Neural cell (in vitro differentiated cells): ENCODE results near the gene HSPB2.

Experiments used
- RAD21 ChIP-seq: fragments of 450-650 bp; conservative IDR thresholded peaks from 2 replicates; pipeline ENCODE4 v1.6.1; 2014; ENCODE audit warnings: antibody characterized with exemption, mild to moderate bottlenecking, moderate library complexity
- REST ChIP-seq: IDR thresholded peaks from 2 replicates; pipeline ENCODE4 v1.6.1; 2012; ENCODE audit warnings: borderline replicate concordance
- TF ChIP-seq, protein P1 (sequence below): fragments of 450-650 bp; IDR thresholded peaks from 2 replicates; pipeline ENCODE4 v1.5.1; 2014; ENCODE audit warnings: antibody characterized with exemption, mild to moderate bottlenecking, moderate library complexity; ENCODE audit not compliant: poor library complexity, severe bottlenecking

DNA sequence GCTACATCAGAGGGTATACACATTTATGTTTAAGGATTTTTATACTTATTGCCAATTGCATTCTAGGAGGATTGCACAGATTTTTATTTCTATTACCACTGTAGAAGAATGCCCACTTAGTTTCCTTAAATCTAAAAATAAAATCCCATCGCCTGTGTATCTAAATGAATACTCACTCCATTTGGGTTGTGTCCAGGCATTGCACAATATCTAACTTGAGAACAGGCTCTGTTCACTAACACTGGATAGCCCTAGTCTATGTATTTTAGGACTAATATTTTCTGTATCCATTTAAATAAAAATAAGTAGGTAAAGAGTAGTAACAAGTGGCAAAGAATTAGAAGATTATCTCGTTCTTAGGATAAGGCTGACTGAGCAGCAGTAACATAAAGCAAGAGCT is 10.3 kb downstream of the HSPB2 start:
- TF ChIP-seq, protein P1, sequence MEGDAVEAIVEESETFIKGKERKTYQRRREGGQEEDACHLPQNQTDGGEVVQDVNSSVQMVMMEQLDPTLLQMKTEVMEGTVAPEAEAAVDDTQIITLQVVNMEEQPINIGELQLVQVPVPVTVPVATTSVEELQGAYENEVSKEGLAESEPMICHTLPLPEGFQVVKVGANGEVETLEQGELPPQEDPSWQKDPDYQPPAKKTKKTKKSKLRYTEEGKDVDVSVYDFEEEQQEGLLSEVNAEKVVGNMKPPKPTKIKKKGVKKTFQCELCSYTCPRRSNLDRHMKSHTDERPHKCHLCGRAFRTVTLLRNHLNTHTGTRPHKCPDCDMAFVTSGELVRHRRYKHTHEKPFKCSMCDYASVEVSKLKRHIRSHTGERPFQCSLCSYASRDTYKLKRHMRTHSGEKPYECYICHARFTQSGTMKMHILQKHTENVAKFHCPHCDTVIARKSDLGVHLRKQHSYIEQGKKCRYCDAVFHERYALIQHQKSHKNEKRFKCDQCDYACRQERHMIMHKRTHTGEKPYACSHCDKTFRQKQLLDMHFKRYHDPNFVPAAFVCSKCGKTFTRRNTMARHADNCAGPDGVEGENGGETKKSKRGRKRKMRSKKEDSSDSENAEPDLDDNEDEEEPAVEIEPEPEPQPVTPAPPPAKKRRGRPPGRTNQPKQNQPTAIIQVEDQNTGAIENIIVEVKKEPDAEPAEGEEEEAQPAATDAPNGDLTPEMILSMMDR = no peak
- no peak for TF ChIP-seq RAD21
- no peak for TF ChIP-seq REST
